H9 (cell line): ENCODE measurements around the gene CCL3. TPM values are rescaled to one million over a fixed set of nuclear protein-coding genes. Genes with fewer than 3 reads are reported as not detected.
"Not testable (repeated sequence)": the region's sequence is repeated elsewhere in the genome, so short reads cannot be mapped to it uniquely, and the experiment has no call there.

ENCODE experiments used
- DNase-seq: peaks from one replicate; pipeline ENCODE4 v3.0.0-alpha.2; 2017
- H2AFZ ChIP-seq: one replicate; pipeline ENCODE4 v1.6.1; 2013; ENCODE audit warnings: mild to moderate bottlenecking, low read length, control low read depth, moderate library complexity
- H2AK5ac ChIP-seq: 2 replicates; pipeline ENCODE4 v1.6.1; 2013; ENCODE audit warnings: low read length, control low read depth, mixed read lengths; ENCODE audit not compliant: insufficient read length
- H2BK120ac ChIP-seq: one replicate; pipeline ENCODE4 v1.6.1; 2013; ENCODE audit warnings: low read depth, mild to moderate bottlenecking, low read length, control low read depth, inconsistent platforms; ENCODE audit not compliant: poor library complexity, severe bottlenecking
- H2BK12ac ChIP-seq: 2 replicates; pipeline ENCODE4 v1.6.1; 2013; ENCODE audit warnings: low read length, control low read depth, mixed read lengths, low read depth; ENCODE audit not compliant: insufficient read length
- H2BK15ac ChIP-seq: 2 replicates; pipeline ENCODE4 v1.6.1; 2013; ENCODE audit warnings: low read depth, low read length, control low read depth
- H2BK20ac ChIP-seq: one replicate; pipeline ENCODE4 v1.6.1; 2013; ENCODE audit warnings: low read depth, mild to moderate bottlenecking, low read length, control low read depth, inconsistent platforms; ENCODE audit not compliant: poor library complexity, severe bottlenecking
- H2BK5ac ChIP-seq: 2 replicates; pipeline ENCODE4 v1.6.1; 2013; ENCODE audit warnings: low read length, control low read depth, mixed read lengths; ENCODE audit not compliant: insufficient read length
- H3K14ac ChIP-seq: 2 replicates; pipeline ENCODE4 v1.6.1; 2013; ENCODE audit warnings: low read length, control low read depth; ENCODE audit not compliant: insufficient read depth
- H3K18ac ChIP-seq: 2 replicates; pipeline ENCODE4 v1.6.1; 2013; ENCODE audit warnings: low read depth, mild to moderate bottlenecking, mixed read lengths, low read length, control low read depth; ENCODE audit not compliant: insufficient read length
- H3K23ac ChIP-seq: 2 replicates; pipeline ENCODE4 v1.6.1; 2013; ENCODE audit warnings: low read length, control low read depth, mixed read lengths, low read depth; ENCODE audit not compliant: insufficient read length
- H3K23me2 ChIP-seq: 2 replicates; pipeline ENCODE4 v1.6.1; 2013; ENCODE audit warnings: low read depth, mild to moderate bottlenecking, mixed read lengths, low read length, control low read depth; ENCODE audit not compliant: insufficient read length, poor library complexity, severe bottlenecking
- H3K27ac ChIP-seq: 2 replicates; pipeline ENCODE4 v1.5.1; 2013; ENCODE audit warnings: low read length, control low read depth, mixed read lengths, low read depth; ENCODE audit not compliant: insufficient read length
- H3K27me3 ChIP-seq: 2 replicates; pipeline ENCODE4 v1.6.1; 2013; ENCODE audit warnings: low read length, control low read depth, inconsistent platforms; ENCODE audit not compliant: insufficient read depth
- H3K4ac ChIP-seq: 2 replicates; pipeline ENCODE4 v1.6.1; 2013; ENCODE audit warnings: low read depth, mild to moderate bottlenecking, control low read depth, inconsistent platforms, low read length, moderate library complexity
- H3K4me1 ChIP-seq: 2 replicates; pipeline ENCODE4 v1.6.1; 2013; ENCODE audit warnings: low read length, control low read depth, inconsistent platforms; ENCODE audit not compliant: insufficient read depth
- H3K4me2 ChIP-seq: 2 replicates; pipeline ENCODE4 v1.6.1; 2013; ENCODE audit warnings: low read length, control low read depth, mixed read lengths; ENCODE audit not compliant: insufficient read length, insufficient read depth
- H3K56ac ChIP-seq: 2 replicates; pipeline ENCODE4 v1.6.1; 2013; ENCODE audit warnings: low read depth, mild to moderate bottlenecking, mixed read lengths, low read length, control low read depth; ENCODE audit not compliant: insufficient read length
- H3K79me1 ChIP-seq: 2 replicates; pipeline ENCODE4 v1.6.1; 2013; ENCODE audit warnings: low read depth, mild to moderate bottlenecking, moderate library complexity, low read length, control low read depth, inconsistent platforms; ENCODE audit not compliant: insufficient read depth, poor library complexity, severe bottlenecking
- H3K79me2 ChIP-seq: 2 replicates; pipeline ENCODE4 v1.6.1; 2013; ENCODE audit warnings: low read length, control low read depth, inconsistent platforms; ENCODE audit not compliant: insufficient read depth
- H3K9ac ChIP-seq: 2 replicates; pipeline ENCODE4 v1.6.1; 2013; ENCODE audit warnings: low read length, control low read depth, mixed read lengths; ENCODE audit not compliant: insufficient read length; ENCODE audit errors: extremely low read depth
- H3K9me3 ChIP-seq: one replicate; pipeline ENCODE4 v1.6.1; 2013; ENCODE audit warnings: low read depth, low read length, inconsistent platforms; ENCODE audit not compliant: control insufficient read depth
- H3T11ph ChIP-seq: one replicate; pipeline ENCODE4 v1.6.1; 2013; ENCODE audit warnings: mild to moderate bottlenecking, low read length, control low read depth, inconsistent platforms
- H4K20me1 ChIP-seq: one replicate; pipeline ENCODE4 v1.6.1; 2013; ENCODE audit not compliant: control insufficient read depth, insufficient read length, insufficient read depth
- H4K5ac ChIP-seq: 2 replicates; pipeline ENCODE4 v1.6.1; 2013; ENCODE audit warnings: low read depth, mild to moderate bottlenecking, mixed read lengths, low read length, control low read depth; ENCODE audit not compliant: insufficient read length
- H4K8ac ChIP-seq: replicated peaks from 2 replicates; pipeline ENCODE4 v1.6.1; 2013; ENCODE audit warnings: low read length, control low read depth, mixed read lengths, low read depth; ENCODE audit not compliant: insufficient read length
- H4K91ac ChIP-seq: 2 replicates; pipeline ENCODE4 v1.6.1; 2013; ENCODE audit warnings: low read depth, mild to moderate bottlenecking, moderate library complexity, mixed read lengths, low read length, control low read depth; ENCODE audit not compliant: insufficient read length
- H3K27ac Mint-ChIP-seq, 3 experiments: 2 replicates in 2 of 3; 3 replicates in 1 of 3; pipeline ENCODE4 v1.8.0; 2020 to 2021; ENCODE audit warnings: mixed read lengths in 3 of 3, mild to moderate bottlenecking in 1 of 3, moderate library complexity in 1 of 3
- H3K27me3 Mint-ChIP-seq: 2 replicates; pipeline ENCODE4 v1.8.0; 2021; ENCODE audit warnings: low read depth, mild to moderate bottlenecking, moderate library complexity, mixed read lengths
- H3K36me3 Mint-ChIP-seq, 3 experiments: 2 replicates in 2 of 3; 3 replicates in 1 of 3; pipeline ENCODE4 v1.8.0; 2020 to 2021; ENCODE audit warnings: low read depth in 3 of 3, mixed read lengths in 3 of 3; ENCODE audit not compliant: insufficient read depth in 1 of 3
- H3K4me1 Mint-ChIP-seq, 2 experiments: 2 replicates each; pipeline ENCODE4 v1.8.0; 2020; ENCODE audit warnings: mixed read lengths in 2 of 2
- H3K4me3 Mint-ChIP-seq, 2 experiments: 2 replicates in 1 of 2; 3 replicates in 1 of 2; pipeline ENCODE4 v1.8.0; 2020 to 2021; ENCODE audit warnings: mild to moderate bottlenecking in 2 of 2, mixed read lengths in 2 of 2, moderate library complexity in 1 of 2
- H3K9me3 Mint-ChIP-seq, 2 experiments: 2 replicates in 1 of 2; 3 replicates in 1 of 2; pipeline ENCODE4 v1.8.0; 2020; ENCODE audit warnings: mild to moderate bottlenecking in 2 of 2, mixed read lengths in 2 of 2, moderate library complexity in 1 of 2
- WGBS: extraction: QIAGEN DNeasy Blood & Tissue Kit; methylation state at CpG from one replicate; pipeline ENCODE4 v1.1.7; 2013; ENCODE audit warnings: missing lambda C conversion rate, low lambda C conversion rate, mixed read lengths; ENCODE audit not compliant: insufficient read length; ENCODE audit errors: extremely low coverage; 5-methylcytosine and 5-hydroxymethylcytosine counted together
- total RNA-seq: library from RNA; stranded (reverse); gene quantifications from 2 replicates; pipeline ENCODE4 v1.2.1, GENCODE V29; 2021
- TF ChIP-seq, protein P1 (sequence below): fragments of 200-600 bp; sonication (generic); conservative IDR thresholded peaks from 3 replicates; pipeline ENCODE4 v1.8.0; 2021; ENCODE audit warnings: antibody characterized with exemption, mild to moderate bottlenecking

The CCL3 gene
- total RNA-seq, 1 experiment from 2014 or later, result not detected

DNA sequence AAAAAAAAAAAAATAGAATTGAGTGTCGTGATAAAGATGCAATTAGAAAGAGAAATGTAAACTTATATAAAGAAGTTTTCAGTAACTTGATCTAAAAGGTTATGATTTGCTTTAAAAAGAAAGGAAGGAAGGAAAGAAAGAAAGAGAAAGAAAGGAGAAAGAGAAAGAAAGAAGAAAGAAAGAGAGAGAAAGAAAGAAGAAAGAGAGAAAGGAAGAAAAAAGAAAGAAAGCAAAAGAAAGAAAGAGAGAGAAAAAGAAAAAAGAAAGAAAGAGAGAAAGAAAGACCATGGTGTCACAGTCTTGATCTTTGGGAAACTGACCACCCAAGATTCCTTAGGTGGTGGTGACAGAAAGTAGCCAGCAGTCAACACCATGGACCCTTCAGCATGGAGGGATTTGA, 4.3 kb upstream of the CCL3 start:
- no peak overlapping the region for H3K27ac ChIP-seq
- no peaks in the 10 kb centered on the region for H3K4me1 ChIP-seq
- H2AFZ ChIP-seq, result no peak overlapping the region
- no peaks in the 10 kb centered on the region for H3K79me2 ChIP-seq
- no peak overlapping the region for H3K4ac ChIP-seq
- no peak overlapping the region for H3K18ac ChIP-seq
- no peak overlapping the region for H2BK15ac ChIP-seq
- H3K4me1 Mint-ChIP-seq, result peaks cover 4 to 5% of the 10 kb centered on the region in 2 experiments
- WGBS, result no CpG with 5 or more reads among the region's 1 CpG
- no peak for DNase-seq
- no peak overlapping the region for H4K5ac ChIP-seq
- H3K27me3 ChIP-seq, result no peaks in the 10 kb centered on the region
- no peaks in the 10 kb centered on the region for H3K36me3 Mint-ChIP-seq
- H3T11ph ChIP-seq, result no peak overlapping the region
- H3K4me2 ChIP-seq, result no peak overlapping the region
- no peak overlapping the region for H2BK5ac ChIP-seq
- H3K9me3 Mint-ChIP-seq, result no peaks in the 10 kb centered on the region
- TF ChIP-seq, protein P1, sequence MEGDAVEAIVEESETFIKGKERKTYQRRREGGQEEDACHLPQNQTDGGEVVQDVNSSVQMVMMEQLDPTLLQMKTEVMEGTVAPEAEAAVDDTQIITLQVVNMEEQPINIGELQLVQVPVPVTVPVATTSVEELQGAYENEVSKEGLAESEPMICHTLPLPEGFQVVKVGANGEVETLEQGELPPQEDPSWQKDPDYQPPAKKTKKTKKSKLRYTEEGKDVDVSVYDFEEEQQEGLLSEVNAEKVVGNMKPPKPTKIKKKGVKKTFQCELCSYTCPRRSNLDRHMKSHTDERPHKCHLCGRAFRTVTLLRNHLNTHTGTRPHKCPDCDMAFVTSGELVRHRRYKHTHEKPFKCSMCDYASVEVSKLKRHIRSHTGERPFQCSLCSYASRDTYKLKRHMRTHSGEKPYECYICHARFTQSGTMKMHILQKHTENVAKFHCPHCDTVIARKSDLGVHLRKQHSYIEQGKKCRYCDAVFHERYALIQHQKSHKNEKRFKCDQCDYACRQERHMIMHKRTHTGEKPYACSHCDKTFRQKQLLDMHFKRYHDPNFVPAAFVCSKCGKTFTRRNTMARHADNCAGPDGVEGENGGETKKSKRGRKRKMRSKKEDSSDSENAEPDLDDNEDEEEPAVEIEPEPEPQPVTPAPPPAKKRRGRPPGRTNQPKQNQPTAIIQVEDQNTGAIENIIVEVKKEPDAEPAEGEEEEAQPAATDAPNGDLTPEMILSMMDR, result no peak
- no peak overlapping the region for H2BK12ac ChIP-seq
- no peak overlapping the region for H3K56ac ChIP-seq
- H3K27me3 Mint-ChIP-seq, result peaks cover 8% of the 10 kb centered on the region
- no peak overlapping the region for H3K4me3 Mint-ChIP-seq
- H3K9ac ChIP-seq, result no peak overlapping the region
- H3K23me2 ChIP-seq, result no peaks in the 10 kb centered on the region
- no peak overlapping the region for H2BK120ac ChIP-seq
- H4K20me1 ChIP-seq, result no peaks in the 10 kb centered on the region
- no peaks in the 10 kb centered on the region for H3K9me3 ChIP-seq
- H4K91ac ChIP-seq, result no peak overlapping the region
- no peak overlapping the region; a peak in 1 of 7 replicates for H3K27ac Mint-ChIP-seq
- no peak overlapping the region for H2AK5ac ChIP-seq
- H2BK20ac ChIP-seq, result no peak overlapping the region
- H3K14ac ChIP-seq, result no peak overlapping the region
- H3K79me1 ChIP-seq, result no peaks in the 10 kb centered on the region
- no peak overlapping the region for H3K23ac ChIP-seq
- H4K8ac ChIP-seq, result no peak overlapping the region

DNA sequence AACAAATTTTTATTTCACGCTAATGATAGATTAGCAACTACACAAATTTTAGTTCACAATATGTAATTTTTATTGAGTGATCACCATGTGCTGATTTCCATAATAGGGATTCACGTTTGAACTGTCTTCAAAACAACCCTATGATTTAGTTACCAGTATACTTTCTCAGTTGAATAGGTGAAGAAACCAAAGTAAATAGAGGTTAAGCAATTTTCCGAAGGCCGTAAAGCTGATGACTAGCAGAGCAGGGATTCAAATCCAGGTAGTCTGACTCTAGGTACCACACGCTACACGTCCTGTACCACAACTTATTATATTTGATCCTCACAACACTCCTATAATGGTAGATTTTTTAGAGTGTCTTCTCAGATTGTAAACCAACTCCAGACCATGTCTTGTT, 2.8 kb upstream of the CCL3 start:
- H2BK5ac ChIP-seq, H3K79me2 ChIP-seq, H3K4me1 Mint-ChIP-seq, H3K27ac ChIP-seq, H2BK20ac ChIP-seq, H3K4me3 Mint-ChIP-seq, H3K79me1 ChIP-seq, H3K27me3 Mint-ChIP-seq, H3K23ac ChIP-seq, H3K36me3 Mint-ChIP-seq, H3K14ac ChIP-seq, H4K20me1 ChIP-seq, H3K23me2 ChIP-seq, H3K4me1 ChIP-seq, H4K8ac ChIP-seq, H3K9me3 Mint-ChIP-seq, DNase-seq, H3K27me3 ChIP-seq, H3K9me3 ChIP-seq, H3K9ac ChIP-seq, H3K4ac ChIP-seq, H2AFZ ChIP-seq, H3K56ac ChIP-seq, H3K18ac ChIP-seq, H2BK12ac ChIP-seq, H2BK120ac ChIP-seq, H4K5ac ChIP-seq, H2BK15ac ChIP-seq, H3K4me2 ChIP-seq, H3K27ac Mint-ChIP-seq, H2AK5ac ChIP-seq, H4K91ac ChIP-seq, H3T11ph ChIP-seq: not testable (repeated sequence)
- no CpG with 5 or more reads among the region's 6 CpGs for WGBS
